GM12865 (cell line): ENCODE measurements around the gene SSBP4.
A peak's percentile ranks its signal among the peaks of the same experiment; 100 is the strongest.

Experiments used
- DNase-seq: peaks from one replicate; pipeline ENCODE4 v3.0.0; 2010; ENCODE audit warnings: low read depth
- H3K4me3 ChIP-seq: 2 replicates; pipeline ENCODE4 v1.5.1; 2011; ENCODE audit warnings: mild to moderate bottlenecking, low read depth, low read length, control low read depth
- CTCF ChIP-seq: IDR thresholded peaks from 2 replicates; pipeline ENCODE4 v1.5.1; 2011; ENCODE audit warnings: low read length, control low read depth, low read depth, inconsistent platforms; ENCODE audit not compliant: insufficient read depth; ENCODE audit errors: missing control alignments

Gene SSBP4

GRCh38 chr19:18431351-18432197 is 12.4 kb downstream of the SSBP4 start:
- TF ChIP-seq CTCF = no peak
- DNase-seq = no peak
- peak overlapping the region; percentile 88 for H3K4me3 ChIP-seq

DNA sequence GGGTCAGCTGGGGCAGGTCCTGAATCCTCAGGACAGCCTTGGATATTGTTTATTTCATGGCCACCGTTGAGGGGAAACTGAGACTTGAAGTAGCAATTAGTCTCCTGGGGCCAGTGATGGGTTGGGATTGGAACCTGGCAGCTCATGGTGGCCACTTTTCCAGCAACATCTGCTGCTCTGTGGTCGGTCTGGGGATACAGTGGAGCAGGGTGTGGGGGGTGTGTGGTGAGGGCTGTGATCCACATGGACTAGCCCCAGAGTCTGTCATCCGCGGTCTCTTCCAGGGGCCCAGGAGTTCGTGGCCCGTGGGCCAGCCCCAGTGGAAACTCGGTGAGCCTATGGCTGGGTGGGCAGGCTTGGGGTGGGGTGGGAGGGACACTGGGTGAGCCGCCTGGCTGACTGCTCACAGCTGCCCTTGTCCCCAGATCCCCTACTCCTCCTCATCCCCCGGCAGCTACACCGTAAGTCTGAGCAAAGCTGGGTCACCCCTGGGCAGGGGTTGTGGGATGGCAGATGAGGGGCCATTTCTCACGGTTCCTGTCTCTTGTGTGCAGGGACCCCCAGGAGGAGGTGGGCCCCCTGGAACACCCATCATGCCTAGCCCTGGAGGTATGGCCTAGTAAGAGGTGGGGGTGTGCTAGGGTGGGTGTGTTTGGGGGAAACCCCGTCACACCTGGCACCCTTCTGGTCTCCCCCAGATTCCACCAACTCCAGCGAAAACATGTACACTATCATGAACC is 13.2 kb downstream of the SSBP4 start:
- peak overlapping the region; percentile 88 for H3K4me3 ChIP-seq
- no peak for DNase-seq
- TF ChIP-seq CTCF = no peak

DNA sequence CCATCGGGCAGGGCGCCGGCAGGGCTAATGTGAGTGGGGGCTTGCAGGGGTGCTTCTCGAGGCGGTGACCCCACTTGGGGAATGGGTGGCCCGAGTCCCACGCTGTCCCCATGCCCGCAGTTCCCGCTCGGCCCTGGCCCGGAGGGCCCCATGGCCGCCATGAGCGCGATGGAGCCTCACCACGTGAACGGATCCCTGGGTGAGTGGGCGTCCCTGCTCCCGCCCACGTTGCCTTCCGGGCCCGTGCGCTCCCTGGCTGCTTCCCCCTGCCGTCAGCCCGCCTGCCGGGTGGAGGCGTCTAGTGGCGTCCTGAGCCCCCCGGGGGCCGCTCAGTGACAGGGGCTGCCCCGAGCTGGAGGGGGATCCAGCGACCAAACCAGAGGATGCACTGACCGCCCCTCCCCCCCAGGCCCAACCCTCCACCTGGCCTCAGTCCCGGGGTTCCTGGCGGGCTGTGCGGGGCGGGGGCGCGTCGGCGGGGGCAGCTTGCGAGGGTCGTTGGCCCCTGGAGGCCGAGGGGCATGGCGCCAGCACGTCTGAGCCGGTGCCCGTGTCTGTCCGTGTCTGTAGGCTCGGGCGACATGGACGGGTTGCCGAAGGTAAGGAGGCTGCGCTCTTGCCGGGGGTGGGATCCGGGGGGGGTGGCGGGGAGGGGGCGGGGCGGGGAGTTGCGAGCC is 14.0 kb downstream of the SSBP4 start:
- H3K4me3 ChIP-seq = peak overlapping the region; percentile 88
- TF ChIP-seq CTCF = no peak
- DNase-seq = peak; percentile 86

- peak overlapping the region; percentile 59 for H3K4me3 ChIP-seq
- DNase-seq = no peak
Observed at GRCh38 chr19:18433735-18434398, 14.7 kb downstream of the SSBP4 start.

DNA sequence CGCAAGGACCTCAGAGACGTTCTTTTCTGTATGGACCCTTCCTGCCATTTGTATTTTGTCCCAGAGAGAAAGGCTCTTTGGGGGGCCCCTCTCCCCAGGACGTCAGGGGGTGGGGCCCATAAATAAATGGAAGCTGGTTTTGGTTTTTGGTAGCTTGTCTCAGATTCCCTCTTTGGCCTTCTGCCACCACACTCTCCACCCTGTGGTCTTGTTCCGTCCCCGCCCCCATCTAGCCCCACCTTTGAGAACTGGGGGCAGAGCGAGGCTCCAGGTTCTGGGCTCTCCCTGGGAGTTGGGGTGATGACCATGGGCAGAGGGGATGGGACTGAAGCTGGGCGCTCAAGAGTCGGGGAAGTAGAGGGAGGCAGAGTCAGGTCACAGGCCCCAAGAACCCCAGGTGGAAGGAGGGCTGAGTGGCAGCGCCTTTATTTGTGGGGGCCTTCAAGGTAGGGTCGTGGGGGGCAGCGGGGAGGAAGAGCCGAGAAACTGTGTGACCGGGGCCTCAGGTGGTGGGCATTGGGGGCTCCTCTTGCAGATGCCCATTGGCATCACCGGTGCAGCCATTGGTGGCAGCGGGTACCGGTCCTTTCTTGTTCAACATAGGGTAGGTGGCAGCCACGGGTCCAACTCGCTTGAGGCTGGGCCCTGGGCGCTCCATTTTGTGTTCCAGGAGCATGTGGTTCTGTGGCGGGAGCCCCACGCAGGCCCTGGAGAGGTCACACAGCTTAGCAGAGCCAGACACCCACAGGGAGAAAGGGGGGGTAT is 15.4 kb downstream of the SSBP4 start:
- H3K4me3 ChIP-seq = peak overlapping the region; percentile 59; the same call in 1 of the 2 replicates
- no peak for DNase-seq
- TF ChIP-seq CTCF = no peak

More at GRCh38 chr19:18433735-18434398, 14.7 kb downstream of the SSBP4 start:
- no peak for TF ChIP-seq CTCF
